ENCODE results near the gene LGI4. TPM values are rescaled to one million over a fixed set of nuclear protein-coding genes. Genes with fewer than 3 reads are reported as not detected.

Gene LGI4
- total and polyA plus RNA-seq, 2 experiments from 2014 or later: 3.4 to 4.3 TPM

DNA sequence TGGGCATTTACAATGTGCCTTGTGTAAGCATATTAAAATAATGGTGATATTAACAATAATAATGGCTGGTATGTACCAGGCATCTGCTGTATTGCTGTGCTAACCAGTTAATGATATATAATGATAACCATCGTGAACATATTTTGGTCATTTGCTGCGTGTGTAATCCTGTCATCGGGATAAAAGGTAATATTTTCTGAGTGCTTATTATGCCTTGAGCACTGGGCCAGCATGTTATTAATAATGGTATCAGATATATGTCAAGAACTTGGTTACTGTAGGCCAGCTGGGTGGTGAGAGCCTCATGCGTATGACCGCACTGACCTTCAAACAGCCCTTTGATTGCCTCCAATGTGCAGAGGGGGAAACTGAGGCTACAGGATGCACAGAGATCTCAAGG lies 41.4 kb downstream of the LGI4 start:
- Mint-ChIP-seq H3K27me3 (ENCODE audit: insufficient read depth, low read depth, poor library complexity) (peaks cover 4% of the 10 kb centered on the region), H3K36me3 (ENCODE audit: low read depth) (no peaks in the 10 kb centered on the region), H3K9me3 (no peaks in the 10 kb centered on the region), H3K27ac (no peak overlapping the region), H3K4me1 (peaks cover 14% of the 10 kb centered on the region), H3K4me3 (no peak overlapping the region)
- no peak overlapping the region for H3K4me2 ChIP-seq
- H3K27me3 ChIP-seq (ENCODE audit: insufficient read depth): no peaks in the 10 kb centered on the region
- H3K4me3 ChIP-seq: no peak overlapping the region
- DNase-seq (ENCODE audit: low spot score) (no peak), ATAC-seq (no peak)
- no peak overlapping the region for H3K27ac ChIP-seq (ENCODE audit: low read depth)
- H3K4me1 ChIP-seq (ENCODE audit: insufficient read depth): peaks cover 13% of the 10 kb centered on the region
- H4K20me1 ChIP-seq (replicated peaks; ENCODE audit: insufficient read depth): no peaks in the 10 kb centered on the region
- H3F3A ChIP-seq (replicated peaks; ENCODE audit: low read depth): 0 out of 2 replicates have a peak, but pooled peaks cover 8% of the 10 kb centered on the region
- no peaks in the 10 kb centered on the region for H3K9me2 ChIP-seq (ENCODE audit: insufficient read depth)
- no peak overlapping the region for H2AFZ ChIP-seq
- H3K79me2 ChIP-seq (replicated peaks; ENCODE audit: insufficient read depth): no peaks in the 10 kb centered on the region
- TF ChIP-seq, protein P1, sequence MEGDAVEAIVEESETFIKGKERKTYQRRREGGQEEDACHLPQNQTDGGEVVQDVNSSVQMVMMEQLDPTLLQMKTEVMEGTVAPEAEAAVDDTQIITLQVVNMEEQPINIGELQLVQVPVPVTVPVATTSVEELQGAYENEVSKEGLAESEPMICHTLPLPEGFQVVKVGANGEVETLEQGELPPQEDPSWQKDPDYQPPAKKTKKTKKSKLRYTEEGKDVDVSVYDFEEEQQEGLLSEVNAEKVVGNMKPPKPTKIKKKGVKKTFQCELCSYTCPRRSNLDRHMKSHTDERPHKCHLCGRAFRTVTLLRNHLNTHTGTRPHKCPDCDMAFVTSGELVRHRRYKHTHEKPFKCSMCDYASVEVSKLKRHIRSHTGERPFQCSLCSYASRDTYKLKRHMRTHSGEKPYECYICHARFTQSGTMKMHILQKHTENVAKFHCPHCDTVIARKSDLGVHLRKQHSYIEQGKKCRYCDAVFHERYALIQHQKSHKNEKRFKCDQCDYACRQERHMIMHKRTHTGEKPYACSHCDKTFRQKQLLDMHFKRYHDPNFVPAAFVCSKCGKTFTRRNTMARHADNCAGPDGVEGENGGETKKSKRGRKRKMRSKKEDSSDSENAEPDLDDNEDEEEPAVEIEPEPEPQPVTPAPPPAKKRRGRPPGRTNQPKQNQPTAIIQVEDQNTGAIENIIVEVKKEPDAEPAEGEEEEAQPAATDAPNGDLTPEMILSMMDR (conservative IDR thresholded peaks at IDR 0.05; ENCODE audit: low read depth in 2 of 2): no peak
- TF ChIP-seq, protein P2, sequence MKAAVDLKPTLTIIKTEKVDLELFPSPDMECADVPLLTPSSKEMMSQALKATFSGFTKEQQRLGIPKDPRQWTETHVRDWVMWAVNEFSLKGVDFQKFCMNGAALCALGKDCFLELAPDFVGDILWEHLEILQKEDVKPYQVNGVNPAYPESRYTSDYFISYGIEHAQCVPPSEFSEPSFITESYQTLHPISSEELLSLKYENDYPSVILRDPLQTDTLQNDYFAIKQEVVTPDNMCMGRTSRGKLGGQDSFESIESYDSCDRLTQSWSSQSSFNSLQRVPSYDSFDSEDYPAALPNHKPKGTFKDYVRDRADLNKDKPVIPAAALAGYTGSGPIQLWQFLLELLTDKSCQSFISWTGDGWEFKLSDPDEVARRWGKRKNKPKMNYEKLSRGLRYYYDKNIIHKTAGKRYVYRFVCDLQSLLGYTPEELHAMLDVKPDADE (IDR thresholded peaks at IDR 0.05): no peak
- TF ChIP-seq ZNF114 (CRISPR knock-in tag; IDR thresholded peaks at IDR 0.05) (no peak), POLR2AphosphoS5 (IDR thresholded peaks at IDR 0.05; ENCODE audit: low read depth) (no peak), STAT1 (IDR thresholded peaks at IDR 0.05; ENCODE audit: unreplicated experiment) (no peak), EZH2phosphoT487 (IDR thresholded peaks at IDR 0.05; ENCODE audit: unreplicated experiment) (no peak), EZH2 (IDR thresholded peaks at IDR 0.05; ENCODE audit: low read depth, unreplicated experiment) (no peak), CREB1 (CRISPR knock-in tag; IDR thresholded peaks at IDR 0.05; ENCODE audit: low read depth) (no peak), JUNB (IDR thresholded peaks at IDR 0.05; ENCODE audit: unreplicated experiment) (no peak), NANOG (IDR thresholded peaks at IDR 0.05; ENCODE audit: borderline replicate concordance) (no peak), ZNF331 (CRISPR knock-in tag; IDR thresholded peaks at IDR 0.05; ENCODE audit: low read depth) (no peak)
- TF ChIP-seq, protein P3, sequence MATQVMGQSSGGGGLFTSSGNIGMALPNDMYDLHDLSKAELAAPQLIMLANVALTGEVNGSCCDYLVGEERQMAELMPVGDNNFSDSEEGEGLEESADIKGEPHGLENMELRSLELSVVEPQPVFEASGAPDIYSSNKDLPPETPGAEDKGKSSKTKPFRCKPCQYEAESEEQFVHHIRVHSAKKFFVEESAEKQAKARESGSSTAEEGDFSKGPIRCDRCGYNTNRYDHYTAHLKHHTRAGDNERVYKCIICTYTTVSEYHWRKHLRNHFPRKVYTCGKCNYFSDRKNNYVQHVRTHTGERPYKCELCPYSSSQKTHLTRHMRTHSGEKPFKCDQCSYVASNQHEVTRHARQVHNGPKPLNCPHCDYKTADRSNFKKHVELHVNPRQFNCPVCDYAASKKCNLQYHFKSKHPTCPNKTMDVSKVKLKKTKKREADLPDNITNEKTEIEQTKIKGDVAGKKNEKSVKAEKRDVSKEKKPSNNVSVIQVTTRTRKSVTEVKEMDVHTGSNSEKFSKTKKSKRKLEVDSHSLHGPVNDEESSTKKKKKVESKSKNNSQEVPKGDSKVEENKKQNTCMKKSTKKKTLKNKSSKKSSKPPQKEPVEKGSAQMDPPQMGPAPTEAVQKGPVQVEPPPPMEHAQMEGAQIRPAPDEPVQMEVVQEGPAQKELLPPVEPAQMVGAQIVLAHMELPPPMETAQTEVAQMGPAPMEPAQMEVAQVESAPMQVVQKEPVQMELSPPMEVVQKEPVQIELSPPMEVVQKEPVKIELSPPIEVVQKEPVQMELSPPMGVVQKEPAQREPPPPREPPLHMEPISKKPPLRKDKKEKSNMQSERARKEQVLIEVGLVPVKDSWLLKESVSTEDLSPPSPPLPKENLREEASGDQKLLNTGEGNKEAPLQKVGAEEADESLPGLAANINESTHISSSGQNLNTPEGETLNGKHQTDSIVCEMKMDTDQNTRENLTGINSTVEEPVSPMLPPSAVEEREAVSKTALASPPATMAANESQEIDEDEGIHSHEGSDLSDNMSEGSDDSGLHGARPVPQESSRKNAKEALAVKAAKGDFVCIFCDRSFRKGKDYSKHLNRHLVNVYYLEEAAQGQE (IDR thresholded peaks at IDR 0.05; ENCODE audit: unreplicated experiment): no peak
- TF ChIP-seq, protein P4, sequence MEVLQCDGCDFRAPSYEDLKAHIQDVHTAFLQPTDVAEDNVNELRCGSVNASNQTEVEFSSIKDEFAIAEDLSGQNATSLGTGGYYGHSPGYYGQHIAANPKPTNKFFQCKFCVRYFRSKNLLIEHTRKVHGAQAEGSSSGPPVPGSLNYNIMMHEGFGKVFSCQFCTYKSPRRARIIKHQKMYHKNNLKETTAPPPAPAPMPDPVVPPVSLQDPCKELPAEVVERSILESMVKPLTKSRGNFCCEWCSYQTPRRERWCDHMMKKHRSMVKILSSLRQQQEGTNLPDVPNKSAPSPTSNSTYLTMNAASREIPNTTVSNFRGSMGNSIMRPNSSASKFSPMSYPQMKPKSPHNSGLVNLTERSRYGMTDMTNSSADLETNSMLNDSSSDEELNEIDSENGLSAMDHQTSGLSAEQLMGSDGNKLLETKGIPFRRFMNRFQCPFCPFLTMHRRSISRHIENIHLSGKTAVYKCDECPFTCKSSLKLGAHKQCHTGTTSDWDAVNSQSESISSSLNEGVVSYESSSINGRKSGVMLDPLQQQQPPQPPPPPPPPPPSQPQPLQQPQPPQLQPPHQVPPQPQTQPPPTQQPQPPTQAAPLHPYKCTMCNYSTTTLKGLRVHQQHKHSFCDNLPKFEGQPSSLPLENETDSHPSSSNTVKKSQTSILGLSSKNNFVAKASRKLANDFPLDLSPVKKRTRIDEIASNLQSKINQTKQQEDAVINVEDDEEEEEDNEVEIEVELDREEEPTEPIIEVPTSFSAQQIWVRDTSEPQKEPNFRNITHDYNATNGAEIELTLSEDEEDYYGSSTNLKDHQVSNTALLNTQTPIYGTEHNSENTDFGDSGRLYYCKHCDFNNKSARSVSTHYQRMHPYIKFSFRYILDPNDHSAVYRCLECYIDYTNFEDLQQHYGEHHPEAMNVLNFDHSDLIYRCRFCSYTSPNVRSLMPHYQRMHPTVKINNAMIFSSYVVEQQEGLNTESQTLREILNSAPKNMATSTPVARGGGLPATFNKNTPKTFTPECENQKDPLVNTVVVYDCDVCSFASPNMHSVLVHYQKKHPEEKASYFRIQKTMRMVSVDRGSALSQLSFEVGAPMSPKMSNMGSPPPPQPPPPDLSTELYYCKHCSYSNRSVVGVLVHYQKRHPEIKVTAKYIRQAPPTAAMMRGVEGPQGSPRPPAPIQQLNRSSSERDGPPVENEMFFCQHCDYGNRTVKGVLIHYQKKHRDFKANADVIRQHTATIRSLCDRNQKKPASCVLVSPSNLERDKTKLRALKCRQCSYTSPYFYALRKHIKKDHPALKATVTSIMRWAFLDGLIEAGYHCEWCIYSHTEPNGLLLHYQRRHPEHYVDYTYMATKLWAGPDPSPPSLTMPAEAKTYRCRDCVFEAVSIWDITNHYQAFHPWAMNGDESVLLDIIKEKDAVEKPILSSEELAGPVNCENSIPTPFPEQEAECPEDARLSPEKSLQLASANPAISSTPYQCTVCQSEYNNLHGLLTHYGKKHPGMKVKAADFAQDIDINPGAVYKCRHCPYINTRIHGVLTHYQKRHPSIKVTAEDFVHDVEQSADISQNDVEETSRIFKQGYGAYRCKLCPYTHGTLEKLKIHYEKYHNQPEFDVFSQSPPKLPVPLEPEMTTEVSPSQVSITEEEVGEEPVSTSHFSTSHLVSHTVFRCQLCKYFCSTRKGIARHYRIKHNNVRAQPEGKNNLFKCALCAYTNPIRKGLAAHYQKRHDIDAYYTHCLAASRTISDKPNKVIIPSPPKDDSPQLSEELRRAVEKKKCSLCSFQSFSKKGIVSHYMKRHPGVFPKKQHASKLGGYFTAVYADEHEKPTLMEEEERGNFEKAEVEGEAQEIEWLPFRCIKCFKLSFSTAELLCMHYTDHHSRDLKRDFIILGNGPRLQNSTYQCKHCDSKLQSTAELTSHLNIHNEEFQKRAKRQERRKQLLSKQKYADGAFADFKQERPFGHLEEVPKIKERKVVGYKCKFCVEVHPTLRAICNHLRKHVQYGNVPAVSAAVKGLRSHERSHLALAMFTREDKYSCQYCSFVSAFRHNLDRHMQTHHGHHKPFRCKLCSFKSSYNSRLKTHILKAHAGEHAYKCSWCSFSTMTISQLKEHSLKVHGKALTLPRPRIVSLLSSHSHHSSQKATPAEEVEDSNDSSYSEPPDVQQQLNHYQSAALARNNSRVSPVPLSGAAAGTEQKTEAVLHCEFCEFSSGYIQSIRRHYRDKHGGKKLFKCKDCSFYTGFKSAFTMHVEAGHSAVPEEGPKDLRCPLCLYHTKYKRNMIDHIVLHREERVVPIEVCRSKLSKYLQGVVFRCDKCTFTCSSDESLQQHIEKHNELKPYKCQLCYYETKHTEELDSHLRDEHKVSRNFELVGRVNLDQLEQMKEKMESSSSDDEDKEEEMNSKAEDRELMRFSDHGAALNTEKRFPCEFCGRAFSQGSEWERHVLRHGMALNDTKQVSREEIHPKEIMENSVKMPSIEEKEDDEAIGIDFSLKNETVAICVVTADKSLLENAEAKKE (CRISPR knock-in tag; IDR thresholded peaks at IDR 0.05): no peak
- no peaks in the 10 kb centered on the region for H3K36me3 ChIP-seq (ENCODE audit: insufficient read depth)

Measured in GM23338 (cell line).